Endothelial cell (in vitro differentiated cells): Measurements from ENCODE around the gene FXYD6. TPM values are rescaled to one million over a fixed set of nuclear protein-coding genes. Genes with fewer than 3 reads are reported as not detected.

Source experiments
- DNase-seq: peaks from one replicate; pipeline ENCODE4 v3.0.0; 2021; ENCODE audit warnings: low spot score
- H3K27ac Mint-ChIP-seq: one replicate; pipeline ENCODE4 v1.8.0; 2021; ENCODE audit warnings: mixed read lengths, inconsistent platforms; ENCODE audit not compliant: unreplicated experiment
- H3K27me3 Mint-ChIP-seq: one replicate; pipeline ENCODE4 v1.8.0; 2021; ENCODE audit warnings: mild to moderate bottlenecking, moderate library complexity, mixed read lengths, inconsistent platforms; ENCODE audit not compliant: unreplicated experiment
- H3K36me3 Mint-ChIP-seq: one replicate; pipeline ENCODE4 v1.8.0; 2021; ENCODE audit warnings: mild to moderate bottlenecking, low read depth, mixed read lengths, inconsistent platforms; ENCODE audit not compliant: unreplicated experiment
- H3K4me1 Mint-ChIP-seq: one replicate; pipeline ENCODE4 v1.8.0; 2021; ENCODE audit warnings: mild to moderate bottlenecking, mixed read lengths, inconsistent platforms; ENCODE audit not compliant: unreplicated experiment
- H3K4me3 Mint-ChIP-seq: one replicate; pipeline ENCODE4 v1.8.0; 2021; ENCODE audit warnings: mild to moderate bottlenecking, mixed read lengths, inconsistent platforms; ENCODE audit not compliant: unreplicated experiment
- H3K9me3 Mint-ChIP-seq: one replicate; pipeline ENCODE4 v1.8.0; 2021; ENCODE audit warnings: mixed read lengths, inconsistent platforms; ENCODE audit not compliant: unreplicated experiment
- CTCF ChIP-seq: fragments of 200-600 bp; sonication (generic); IDR thresholded peaks from one replicate; pipeline ENCODE4 v1.5.0; 2021; ENCODE audit warnings: antibody characterized with exemption; ENCODE audit not compliant: unreplicated experiment
- total RNA-seq: library from RNA; stranded (reverse); fragmentation: NEBNext Ultra II Directional; extraction: Animal tissue kit (Norgen Biotek cat#: 25700); gene quantifications from one replicate; pipeline ENCODE4 v1.2.1, GENCODE V29; 2021; ENCODE audit not compliant: unreplicated experiment

Gene FXYD6
- total RNA-seq, 1 donor from 2014 or later, result 18.1 TPM

- Mint-ChIP-seq H3K4me3 (no peak overlapping the region), H3K36me3 (no peaks in the 10 kb centered on the region), H3K4me1 (no peaks in the 10 kb centered on the region), H3K27me3 (peaks cover 4% of the 10 kb centered on the region), H3K27ac (no peak overlapping the region), H3K9me3 (no peaks in the 10 kb centered on the region)
- no peak for DNase-seq
- no peak for TF ChIP-seq CTCF
These were observed 46.8 kb upstream of the FXYD6 start for GRCh38 chr11:117923275-117923674.

- Mint-ChIP-seq H3K36me3 (no peaks in the 10 kb centered on the region), H3K27me3 (peaks cover 3% of the 10 kb centered on the region), H3K27ac (no peak overlapping the region), H3K4me1 (no peaks in the 10 kb centered on the region), H3K9me3 (no peaks in the 10 kb centered on the region), H3K4me3 (no peak overlapping the region)
- TF ChIP-seq CTCF, result no peak
- DNase-seq, result no peak
These were observed 45.4 kb upstream of the FXYD6 start for GRCh38 chr11:117921893-117922292.

GRCh38 chr11:117921456-117921855, 45.0 kb upstream of the FXYD6 start:
- DNase-seq, result no peak
- no peak for TF ChIP-seq CTCF
- Mint-ChIP-seq H3K4me3 (no peak overlapping the region), H3K4me1 (no peaks in the 10 kb centered on the region), H3K27me3 (peaks cover 3% of the 10 kb centered on the region), H3K9me3 (no peaks in the 10 kb centered on the region), H3K36me3 (no peaks in the 10 kb centered on the region), H3K27ac (no peak overlapping the region)

GRCh38 chr11:117919781-117920221, 43.3 kb upstream of the FXYD6 start:
- DNase-seq, result no peak
- H3K36me3 Mint-ChIP-seq, result no peaks in the 10 kb centered on the region
- peaks cover 5% of the 10 kb centered on the region for H3K27me3 Mint-ChIP-seq
- H3K27ac Mint-ChIP-seq, result no peak overlapping the region
- H3K9me3 Mint-ChIP-seq, result no peaks in the 10 kb centered on the region
- H3K4me1 Mint-ChIP-seq, result no peaks in the 10 kb centered on the region
- no peak overlapping the region for H3K4me3 Mint-ChIP-seq
- TF ChIP-seq CTCF, result no peak

- Mint-ChIP-seq H3K4me3 (no peak overlapping the region), H3K27ac (no peak overlapping the region), H3K27me3 (peaks cover 6% of the 10 kb centered on the region), H3K9me3 (no peaks in the 10 kb centered on the region), H3K36me3 (no peaks in the 10 kb centered on the region), H3K4me1 (no peaks in the 10 kb centered on the region)
- no peak for TF ChIP-seq CTCF
- no peak for DNase-seq
These were observed 42.9 kb upstream of the FXYD6 start for GRCh38 chr11:117919341-117919740.
